Measurements from ENCODE around the gene WWTR1. TPM values are rescaled to one million over a fixed set of nuclear protein-coding genes. Genes with fewer than 3 reads are reported as not detected.

The WWTR1 gene
- 113 to 160 TPM (median 135 TPM) in 5 replicates for total RNA-seq (2022; extraction: Qiagen RNA extraction; ENCODE audit: low read depth)

DNA sequence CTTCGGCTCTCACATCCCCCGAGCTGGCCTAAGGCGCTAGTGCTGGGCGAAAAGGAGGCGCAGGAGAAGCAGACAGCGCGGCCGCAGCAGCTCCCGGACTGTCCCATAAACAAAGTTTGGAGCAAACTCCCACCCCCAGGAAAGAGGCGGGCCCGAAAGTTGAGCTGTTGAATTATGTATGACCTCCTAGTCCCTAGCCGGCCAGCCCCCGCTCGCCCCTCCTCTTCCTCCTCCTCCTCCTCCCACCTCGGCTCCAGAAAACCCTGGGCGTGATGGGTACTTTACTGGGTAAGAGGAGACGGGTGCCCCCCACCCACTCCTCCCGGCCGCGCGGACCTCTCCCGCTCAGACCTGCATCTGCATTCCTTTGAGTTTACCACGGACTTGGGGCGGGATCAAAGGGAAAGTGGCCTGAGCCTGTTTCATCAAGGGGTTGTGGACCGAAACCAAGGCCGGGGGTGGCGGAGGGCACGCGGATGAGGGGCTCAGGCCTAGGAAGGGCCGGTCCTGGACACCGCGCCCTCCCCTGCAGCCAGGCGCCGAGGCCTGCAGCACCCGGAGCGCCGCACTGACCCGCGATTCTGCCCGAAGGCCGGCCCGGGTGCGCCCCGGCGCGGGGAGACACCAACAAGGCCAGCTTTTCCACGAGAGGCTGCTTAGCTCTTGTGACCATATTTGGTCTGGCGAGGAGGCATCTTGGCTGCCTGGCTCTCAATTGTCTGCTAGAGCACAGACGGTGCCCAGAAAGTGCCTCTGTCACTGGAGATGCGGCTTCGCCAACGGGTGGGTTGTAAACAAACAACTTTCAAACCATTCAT lies at the start of gene WWTR1:
Gene WWTR1, minus strand, starts transcription at position 100 of the 818 bp plus-strand sequence. CDS start 719 bp downstream, outside the sequence.

DNA sequence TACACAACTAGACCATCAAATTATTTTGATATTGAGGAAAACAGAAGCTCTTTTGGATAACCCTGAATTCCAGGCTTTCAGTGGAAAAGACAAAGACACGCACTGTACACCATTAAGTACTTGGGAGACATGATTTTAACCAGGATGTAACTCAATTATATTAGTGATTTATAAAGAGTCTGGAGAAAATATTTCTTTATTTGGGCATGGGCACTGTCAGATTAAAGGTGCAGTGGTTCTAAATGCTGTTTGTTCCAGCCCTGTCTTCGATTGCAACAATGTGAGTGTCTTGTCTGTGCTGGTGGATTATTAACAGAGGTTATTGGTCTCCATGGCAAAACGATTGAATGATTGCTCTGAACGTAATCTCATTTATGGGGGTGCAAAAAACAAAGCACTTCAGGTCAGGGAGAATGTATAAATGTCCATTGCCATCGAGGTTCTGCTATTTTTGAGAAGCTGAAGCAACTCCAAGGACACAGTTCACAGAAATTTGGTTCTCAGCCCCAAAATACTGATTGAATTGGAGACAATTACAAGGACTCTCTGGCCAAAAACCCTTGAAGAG lies 183.5 kb downstream of the WWTR1 start, which contains the start of gene TM4SF4:
Gene TM4SF4, plus strand, starts transcription at position 448 of the 568 bp plus-strand sequence. CDS start 181 bp downstream, outside the sequence.

Other genes with a start within 250 kb of the WWTR1 start
- gene TM4SF4, start 183.3 kb downstream of the WWTR1 start, total RNA-seq (2022; extraction: Qiagen RNA extraction; ENCODE audit: low read depth) = 28.1 to 57.9 TPM (median 35.5 TPM) in 5 replicates
- 31.7 to 42.5 TPM (median 37.2 TPM) in 5 replicates for gene COMMD2, start 94.5 kb upstream of the WWTR1 start, total RNA-seq (2022; extraction: Qiagen RNA extraction; ENCODE audit: low read depth)
- not detected in 5 replicates for gene ANKUB1, start 134.5 kb upstream of the WWTR1 start, total RNA-seq (2022; extraction: Qiagen RNA extraction; ENCODE audit: low read depth)
- 34.4 to 49.6 TPM (median 43.0 TPM) in 5 replicates for gene RNF13, start 155.2 kb upstream of the WWTR1 start, total RNA-seq (2022; extraction: Qiagen RNA extraction; ENCODE audit: low read depth)